Body of pancreas (tissue), 4 donors: ENCODE data around the gene DCAF8. TPM values are rescaled to one million over a fixed set of nuclear protein-coding genes. Genes with fewer than 3 reads are reported as not detected.

Source experiments
- ATAC-seq: fragments of 150-250 bp; one replicate; pipeline ENCODE4 v1.9.1; 2016
- DNase-seq, 4 donors: peaks; one replicate each; pipeline ENCODE4 v3.0.0-alpha.2; 2019
- H3K27ac ChIP-seq, 4 donors: fragments of 200-600 bp; sonication (generic); 1 replicate in 3 of 4; 2 replicates in 1 of 4; pipeline versions ENCODE4 v1.5.1 to v1.6.1; 2016 to 2019; ENCODE audit warnings: mild to moderate bottlenecking in 1 of 4, mixed read lengths in 1 of 4, moderate library complexity in 1 of 4
- H3K27me3 ChIP-seq, 2 donors: fragments of 200-600 bp; sonication (generic); one replicate each; pipeline ENCODE4 v1.6.0; 2016; ENCODE audit warnings: mild to moderate bottlenecking in 1 of 2
- H3K36me3 ChIP-seq, 2 donors: fragments of 200-600 bp; sonication (generic); replicated peaks in 1 of 2; 2 replicates each; pipeline ENCODE4 v1.5.1; 2016; ENCODE audit warnings: low read depth in 2 of 2; ENCODE audit not compliant: insufficient read depth in 1 of 2
- H3K4me1 ChIP-seq: fragments of 200-600 bp; sonication (generic); one replicate; pipeline ENCODE4 v1.6.0; 2016
- H3K4me3 ChIP-seq, 2 donors: fragments of 200-600 bp; sonication (generic); 1 replicate in 1 of 2; 2 replicates in 1 of 2; pipeline ENCODE4 v1.5.1; 2016 to 2019
- H3K9me3 ChIP-seq, 3 donors: fragments of 200-600 bp; sonication (generic); 1 replicate in 2 of 3; 2 replicates in 1 of 3; pipeline ENCODE4 v1.5.1; 2016
- CTCF ChIP-seq, 7 experiments: fragments of 450-650 bp in 4 of 7; fragments of 200-600 bp in 3 of 7; sonication (generic) in 3 of 7; IDR thresholded peaks; one replicate each; pipeline ENCODE4 v1.5.1; 2016 to 2019; ENCODE audit warnings: antibody characterized with exemption in 7 of 7
- POLR2A ChIP-seq, 3 donors: fragments of 450-650 bp; IDR thresholded peaks; one replicate each; pipeline ENCODE4 v1.6.1; 2016; ENCODE audit warnings: antibody characterized with exemption in 3 of 3, mild to moderate bottlenecking in 2 of 3
- WGBS, 2 donors: methylation state at CpG; one replicate each; pipeline ENCODE4 v1.1.5; 2017; 5-methylcytosine and 5-hydroxymethylcytosine counted together
- intact Hi-C: fragments of 100-400 bp; cut with DNase I; formaldehyde crosslinking; loops from one replicate; pipeline ENCODE4 v1.15.1; 2023
- total RNA-seq, 2 donors: library from RNA; depleted of rRNA; stranded (reverse); fragments of >200 nt; gene quantifications; one replicate each; pipeline ENCODE4 v1.1.0, GENCODE V29; 2016

DCAF8 gene
- total RNA-seq, 2 donors from 2014 or later, result 123 to 190 TPM

- no peak overlapping the region for H3K4me3 ChIP-seq
- no peaks in the 10 kb centered on the region for H3K36me3 ChIP-seq
- TF ChIP-seq CTCF (IDR thresholded peaks at IDR 0.05) (no peak), POLR2A (IDR thresholded peaks at IDR 0.05) (no peak)
- intact Hi-C loops, result loop anchor here (10.0 kb wide), 2 partner anchors 58 to 98 kb away; no protein-coding TSS in a partner anchor
- no peak for DNase-seq
- H3K27ac ChIP-seq, result no peak overlapping the region
- no peak for ATAC-seq
- peaks cover 12% of the 10 kb centered on the region for H3K4me1 ChIP-seq
- WGBS, 2 donors, result 89 to 96% methylated on average over 3 to 4 of the region's 4 CpGs
- no peaks in the 10 kb centered on the region for H3K9me3 ChIP-seq
- no peaks in the 10 kb centered on the region for H3K27me3 ChIP-seq
Measured at GRCh38 chr1:160197231-160197630, 65.1 kb downstream of the DCAF8 start.

DNA sequence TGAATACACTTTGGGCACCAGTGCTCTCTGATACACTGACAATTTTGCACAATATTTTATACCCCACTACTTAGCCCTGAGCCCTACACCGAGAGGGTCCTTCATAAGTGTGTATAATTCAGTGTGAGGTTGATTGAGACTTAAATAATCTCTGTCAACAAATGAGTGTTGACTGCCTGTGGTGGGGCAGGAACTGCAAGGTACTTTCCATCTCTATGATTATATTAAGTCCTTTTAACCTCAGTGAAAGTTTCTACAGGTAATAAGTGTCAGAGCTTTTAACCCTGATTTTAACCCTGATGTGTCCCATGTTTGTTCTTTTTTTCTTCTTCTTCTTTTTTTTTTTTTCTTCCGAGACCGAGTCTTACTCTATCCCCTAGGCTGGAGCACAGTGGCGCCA, 66.2 kb downstream of the DCAF8 start:
- TF ChIP-seq CTCF (IDR thresholded peaks at IDR 0.05) (no peak), POLR2A (IDR thresholded peaks at IDR 0.05) (no peak)
- Histone ChIP-seq H3K9me3 (no peaks in the 10 kb centered on the region), H3K4me1 (peaks cover 12% of the 10 kb centered on the region), H3K36me3 (no peaks in the 10 kb centered on the region), H3K27me3 (no peaks in the 10 kb centered on the region), H3K4me3 (no peak overlapping the region), H3K27ac (no peak overlapping the region)
- DNase-seq (no peak), ATAC-seq (no peak)
- 76 to 77% methylated on average over 4 of the region's 4 CpGs for WGBS, 2 donors
- intact Hi-C loops, result loop anchor here (10.0 kb wide), 2 partner anchors 59 to 99 kb away; no protein-coding TSS in a partner anchor

DNA sequence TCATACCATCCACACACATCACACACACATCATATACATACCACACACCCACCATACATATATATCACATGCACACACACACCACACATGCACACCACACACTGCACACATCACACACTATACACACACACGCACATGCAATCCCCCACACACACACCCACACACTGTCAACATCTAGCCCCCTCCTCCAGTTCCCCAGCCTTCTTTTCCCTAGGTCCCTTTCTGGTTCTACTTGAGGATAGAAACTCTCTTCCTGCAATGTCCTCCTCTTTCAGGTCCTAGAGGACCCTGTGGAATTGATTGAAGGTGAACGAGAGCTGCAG, 67.7 kb downstream of the DCAF8 start:
- TF ChIP-seq CTCF (IDR thresholded peaks at IDR 0.05) (no peak), POLR2A (IDR thresholded peaks at IDR 0.05) (no peak)
- no peak for DNase-seq
- intact Hi-C loops, result loop anchor here (10.0 kb wide), 2 partner anchors 60 to 100 kb away; no protein-coding TSS in a partner anchor
- Histone ChIP-seq H3K4me3 (no peak overlapping the region), H3K36me3 (no peaks in the 10 kb centered on the region), H3K27me3 (no peaks in the 10 kb centered on the region), H3K27ac (no peak overlapping the region), H3K9me3 (no peaks in the 10 kb centered on the region), H3K4me1 (peaks cover 12% of the 10 kb centered on the region)
- WGBS, 2 donors, result 44 to 45% methylated on average over 2 of the region's 2 CpGs
- no peak for ATAC-seq

DNA sequence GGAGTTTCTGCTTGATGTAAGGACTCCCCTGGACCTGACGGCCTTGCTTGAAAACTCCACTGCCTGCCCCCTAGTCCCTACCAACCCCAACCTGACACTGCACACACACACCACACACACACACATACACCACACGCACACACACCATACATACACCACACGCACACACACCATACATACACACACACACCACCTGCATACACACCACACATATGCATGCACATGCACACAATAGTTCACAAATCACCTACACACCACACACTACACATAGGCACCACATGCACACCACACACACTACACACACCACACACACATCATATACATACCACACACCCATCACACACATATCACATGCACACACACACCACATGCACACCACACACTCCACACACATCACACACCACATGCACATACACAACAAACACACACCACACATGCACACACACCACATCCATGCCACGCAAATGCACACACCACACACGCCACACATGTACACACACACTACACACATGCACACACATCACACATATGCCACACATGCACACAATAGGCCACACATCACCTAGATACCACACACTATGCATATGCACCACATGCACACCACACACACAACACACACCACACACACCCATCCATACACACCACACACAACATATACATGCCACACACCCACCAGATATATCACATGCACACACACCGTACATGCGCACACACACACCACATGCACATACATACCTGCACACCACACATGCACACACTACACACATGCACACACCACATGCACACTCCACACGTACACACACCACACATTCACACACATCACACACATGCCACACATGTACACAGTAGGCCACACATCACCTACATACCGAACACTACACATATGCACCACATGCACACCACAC, 68.3 kb downstream of the DCAF8 start:
- H3K4me3 ChIP-seq, result no peak overlapping the region
- WGBS, 2 donors, result 76 to 83% methylated on average over 9 of the region's 9 CpGs
- intact Hi-C loops, result loop anchor here (10.0 kb wide), 2 partner anchors 61 to 101 kb away; no protein-coding TSS in a partner anchor
- DNase-seq (no peak), ATAC-seq (no peak)
- no peaks in the 10 kb centered on the region for H3K27me3 ChIP-seq
- H3K9me3 ChIP-seq, result no peaks in the 10 kb centered on the region
- no peaks in the 10 kb centered on the region for H3K36me3 ChIP-seq
- peaks cover 12% of the 10 kb centered on the region for H3K4me1 ChIP-seq
- H3K27ac ChIP-seq, result no peak overlapping the region
- TF ChIP-seq CTCF (IDR thresholded peaks at IDR 0.05) (no peak), POLR2A (IDR thresholded peaks at IDR 0.05) (no peak)
